Measurements from ENCODE around the gene LTBP4. TPM values are rescaled to one million over a fixed set of nuclear protein-coding genes. Genes with fewer than 3 reads are reported as not detected.

Gene LTBP4
- total RNA-seq, 2 donors from 2014 or later, result 28.1 to 59.0 TPM

GRCh38 chr19:40668991-40669614, 67.9 kb downstream of the LTBP4 start:
- Mint-ChIP-seq H3K27me3 (no peaks in the 10 kb centered on the region), H3K9me3 (no peaks in the 10 kb centered on the region), H3K27ac (no peak overlapping the region), H3K4me1 (ENCODE audit: low read depth in 2 of 2) (peaks cover 0 to 3% of the 10 kb centered on the region in 2 donors), H3K4me3 (no peak overlapping the region), H3K36me3 (peaks cover 5% of the 10 kb centered on the region)
- ATAC-seq (no peak), DNase-seq (ENCODE audit: low spot score) (no peak)

GRCh38 chr19:40671404-40671803, 70.2 kb downstream of the LTBP4 start:
- DNase-seq (ENCODE audit: low spot score), result no peak
- Mint-ChIP-seq H3K4me3 (no peak overlapping the region), H3K4me1 (ENCODE audit: low read depth in 2 of 2) (peaks cover 0 to 6% of the 10 kb centered on the region in 2 donors), H3K9me3 (no peaks in the 10 kb centered on the region), H3K27me3 (no peaks in the 10 kb centered on the region), H3K36me3 (peaks cover 5% of the 10 kb centered on the region), H3K27ac (no peak overlapping the region)
- ATAC-seq, result no peak

- H3K9me3 Mint-ChIP-seq, result no peaks in the 10 kb centered on the region
- H3K36me3 Mint-ChIP-seq, result peaks cover 5% of the 10 kb centered on the region
- no peak overlapping the region for H3K4me3 Mint-ChIP-seq
- DNase-seq (ENCODE audit: low spot score), result no peak
- no peaks in the 10 kb centered on the region for H3K27me3 Mint-ChIP-seq
- ATAC-seq, result no peak
- peaks cover 0 to 6% of the 10 kb centered on the region in 2 donors for H3K4me1 Mint-ChIP-seq (ENCODE audit: low read depth in 2 of 2)
- H3K27ac Mint-ChIP-seq, result no peak overlapping the region
Observed at GRCh38 chr19:40672038-40672437, 70.9 kb downstream of the LTBP4 start.

- no peak for DNase-seq (ENCODE audit: low spot score)
- Mint-ChIP-seq H3K9me3 (no peaks in the 10 kb centered on the region), H3K4me3 (no peak overlapping the region), H3K36me3 (peaks cover 5% of the 10 kb centered on the region), H3K4me1 (ENCODE audit: low read depth in 2 of 2) (peaks cover 0 to 6% of the 10 kb centered on the region in 2 donors), H3K27ac (no peak overlapping the region), H3K27me3 (no peaks in the 10 kb centered on the region)
- ATAC-seq, result no peak
Observed at GRCh38 chr19:40672573-40673299, 71.6 kb downstream of the LTBP4 start.

- Mint-ChIP-seq H3K36me3 (peaks cover 5% of the 10 kb centered on the region), H3K27ac (no peak overlapping the region), H3K9me3 (no peaks in the 10 kb centered on the region), H3K27me3 (no peaks in the 10 kb centered on the region), H3K4me1 (ENCODE audit: low read depth in 2 of 2) (peaks cover 0 to 6% of the 10 kb centered on the region in 2 donors), H3K4me3 (no peak overlapping the region)
- no peak for DNase-seq (ENCODE audit: low spot score)
- peak; percentile 60 to 65 for ATAC-seq
Observed at GRCh38 chr19:40673397-40673796, 72.2 kb downstream of the LTBP4 start.

GRCh38 chr19:40674291-40674690, 73.1 kb downstream of the LTBP4 start:
- H3K27ac Mint-ChIP-seq, result no peak overlapping the region
- no peak for DNase-seq (ENCODE audit: low spot score)
- H3K36me3 Mint-ChIP-seq, result peaks cover under 1% of the 10 kb centered on the region
- H3K9me3 Mint-ChIP-seq, result no peaks in the 10 kb centered on the region
- no peaks in the 10 kb centered on the region for H3K27me3 Mint-ChIP-seq
- no peak overlapping the region for H3K4me3 Mint-ChIP-seq
- ATAC-seq, result no peak
- peaks cover 0 to 6% of the 10 kb centered on the region in 2 donors for H3K4me1 Mint-ChIP-seq (ENCODE audit: low read depth in 2 of 2)

- DNase-seq (ENCODE audit: low spot score) (no peak), ATAC-seq (no peak)
- H3K36me3 Mint-ChIP-seq, result no peaks in the 10 kb centered on the region
- no peak overlapping the region for H3K27ac Mint-ChIP-seq
- H3K4me1 Mint-ChIP-seq (ENCODE audit: low read depth in 2 of 2), result peaks cover 0 to 2% of the 10 kb centered on the region in 2 donors
- H3K9me3 Mint-ChIP-seq, result no peaks in the 10 kb centered on the region
- H3K4me3 Mint-ChIP-seq, result no peak overlapping the region
- H3K27me3 Mint-ChIP-seq, result no peaks in the 10 kb centered on the region
Observed at GRCh38 chr19:40677156-40677555, 76.0 kb downstream of the LTBP4 start.

Other genes starting within 250 kb of the LTBP4 start
- not detected for gene HIPK4, start 211.2 kb upstream of the LTBP4 start, total RNA-seq
- under 1 TPM; 0.48 to 0.78 TPM for gene PRX, start 188.0 kb upstream of the LTBP4 start, total RNA-seq
- gene SERTAD1, start 175.4 kb upstream of the LTBP4 start, total RNA-seq, result 10 to 100 TPM; 11.2 to 21.5 TPM
- gene SERTAD3, start 157.0 kb upstream of the LTBP4 start, total RNA-seq, result 10 to 100 TPM; 12.8 to 13.2 TPM
- gene BLVRB, start 135.6 kb upstream of the LTBP4 start, total RNA-seq, result 1 to 10 TPM; 4.6 to 5.3 TPM
- not detected for gene SPTBN4, start 134.4 kb upstream of the LTBP4 start, total RNA-seq
- gene SHKBP1, start 24.5 kb upstream of the LTBP4 start, total RNA-seq, result 100 to 1,000 TPM; 131 to 149 TPM
- gene NUMBL, start 89.3 kb downstream of the LTBP4 start, total RNA-seq, result 10 to 100 TPM in 1 of 2 donors, 1 to 10 TPM in 1; 6.6 to 13.9 TPM
- 10 to 100 TPM; 28.7 to 41.7 TPM for gene COQ8B, start 115.5 kb downstream of the LTBP4 start, total RNA-seq
- gene ITPKC, start 115.7 kb downstream of the LTBP4 start, total RNA-seq, result 10 to 100 TPM in 1 of 2 donors, 1 to 10 TPM in 1; 9.0 to 10.3 TPM
- 10 to 100 TPM; 10.9 to 16.6 TPM for gene ACTMAP, start 149.1 kb downstream of the LTBP4 start, total RNA-seq
- 100 to 1,000 TPM in 1 of 2 donors, 10 to 100 TPM in 1; 95.5 to 191 TPM for gene SNRPA, start 149.8 kb downstream of the LTBP4 start, total RNA-seq
- gene MIA, start 174.2 kb downstream of the LTBP4 start, total RNA-seq, result 1 to 10 TPM; 1.1 to 2.4 TPM
- 100 to 1,000 TPM in 1 of 2 donors, 10 to 100 TPM in 1; 83.3 to 128 TPM for gene RAB4B, start 176.9 kb downstream of the LTBP4 start, total RNA-seq
- gene EGLN2, start 197.8 kb downstream of the LTBP4 start, total RNA-seq, result 100 to 1,000 TPM; 119 to 136 TPM
- not detected for gene CYP2A6, start 249.1 kb downstream of the LTBP4 start, total RNA-seq

All from natural killer cell treated with Interleukin-12 subunit alpha and Interleukin-12 subunit beta and Interleukin-15 and Interleukin-18, amount 100 ng/mL, for 72 hours (primary cell).